Measurements from ENCODE around the gene OR10R2.
"Not testable (repeated sequence)": the region's sequence is repeated elsewhere in the genome, so short reads cannot be mapped to it uniquely, and the experiment has no call there.

OR10R2 gene, protein sequence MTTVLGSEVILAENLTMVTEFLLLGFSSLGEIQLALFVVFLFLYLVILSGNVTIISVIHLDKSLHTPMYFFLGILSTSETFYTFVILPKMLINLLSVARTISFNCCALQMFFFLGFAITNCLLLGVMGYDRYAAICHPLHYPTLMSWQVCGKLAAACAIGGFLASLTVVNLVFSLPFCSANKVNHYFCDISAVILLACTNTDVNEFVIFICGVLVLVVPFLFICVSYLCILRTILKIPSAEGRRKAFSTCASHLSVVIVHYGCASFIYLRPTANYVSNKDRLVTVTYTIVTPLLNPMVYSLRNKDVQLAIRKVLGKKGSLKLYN

DNA sequence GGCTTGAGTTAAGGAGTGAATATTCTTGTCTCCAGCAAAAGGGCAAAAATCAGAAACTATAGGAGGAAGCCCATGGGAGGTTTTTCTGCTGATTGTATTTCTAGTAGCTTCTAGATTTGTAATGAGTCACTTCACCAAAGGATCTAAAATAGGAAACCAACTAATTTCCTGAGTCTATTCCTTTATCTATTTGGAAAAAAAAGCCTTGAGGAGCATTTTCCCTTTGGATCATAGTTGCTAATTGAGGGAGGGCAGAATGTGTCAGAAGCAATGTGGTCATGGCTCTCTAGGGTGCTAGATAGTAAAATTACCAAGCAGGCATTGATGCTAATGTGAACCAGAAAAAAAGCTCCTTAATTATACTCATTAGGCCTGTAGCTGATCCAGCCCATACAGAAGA, at the start of gene OR10R2:
TSS of gene OR10R2 (plus strand) at position 301 of the 400 bp plus-strand sequence. CDS start 106 bp downstream, outside the sequence.
- DNase-seq, result no peak

DNA sequence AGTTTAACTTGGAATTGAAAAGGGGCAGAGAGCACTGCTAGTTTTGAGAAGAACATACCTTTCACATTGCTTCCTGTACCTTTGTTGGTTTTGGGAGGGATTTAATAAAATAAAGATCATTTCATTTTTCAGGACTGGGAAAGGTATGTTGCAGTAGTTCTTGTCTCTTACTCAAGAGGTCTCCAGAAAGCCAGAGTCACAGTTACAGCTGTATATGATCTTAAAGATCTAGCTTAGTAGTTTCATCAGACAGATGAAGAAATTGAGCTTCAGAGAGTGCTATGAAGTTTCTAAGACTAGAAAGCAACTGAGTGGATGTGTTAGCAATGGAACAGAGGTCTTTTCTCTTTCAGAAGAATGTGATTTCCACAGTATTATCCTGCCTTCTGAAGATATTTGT, 47.0 kb upstream of the OR10R2 start:
- no peak for DNase-seq

DNA sequence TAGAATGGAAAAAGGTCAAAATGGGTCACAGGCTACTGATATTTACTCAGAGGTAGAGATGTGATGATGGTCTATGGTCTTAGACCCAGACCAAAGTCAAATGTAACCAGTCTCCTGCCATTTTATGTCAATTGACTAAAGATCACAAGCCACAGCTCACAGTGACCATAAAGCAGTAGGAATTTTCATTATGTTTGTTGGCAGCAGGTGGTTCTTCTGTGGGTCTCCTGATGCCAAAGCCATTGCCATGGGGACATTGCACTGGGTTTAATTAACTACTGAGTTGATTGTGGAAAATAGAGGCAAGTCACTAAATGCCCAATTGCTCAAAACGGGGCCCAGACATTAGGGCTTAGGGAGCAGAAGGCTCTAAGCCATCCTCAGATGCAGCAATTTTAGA, 45.9 kb upstream of the OR10R2 start, which contains the start of gene OR10K2:
TSS of gene OR10K2 (minus strand) at position 101 of the 400 bp plus-strand sequence. CDS start 5,371 bp downstream, outside the sequence.
- no peak for DNase-seq

DNA sequence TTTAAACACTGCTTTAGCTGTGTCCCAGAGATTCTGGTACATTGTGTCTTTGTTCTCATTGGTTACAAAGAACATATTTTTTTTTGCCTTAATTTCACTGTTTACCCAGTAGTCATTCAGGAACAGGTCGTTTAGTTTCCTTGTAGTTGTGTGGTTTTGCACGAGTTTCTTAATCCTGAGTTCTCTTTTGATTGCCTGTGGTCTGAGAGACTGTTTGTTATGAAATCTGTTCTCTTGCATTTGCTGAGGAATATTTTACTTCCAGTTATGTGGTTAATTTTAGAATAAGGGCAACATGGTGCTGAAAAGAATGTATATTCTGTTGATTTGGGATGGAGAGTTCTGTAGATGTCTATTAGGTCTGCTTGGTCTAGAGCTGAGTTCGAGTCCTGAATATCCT, 41.9 kb upstream of the OR10R2 start:
- DNase-seq, result not testable (repeated sequence)

DNA sequence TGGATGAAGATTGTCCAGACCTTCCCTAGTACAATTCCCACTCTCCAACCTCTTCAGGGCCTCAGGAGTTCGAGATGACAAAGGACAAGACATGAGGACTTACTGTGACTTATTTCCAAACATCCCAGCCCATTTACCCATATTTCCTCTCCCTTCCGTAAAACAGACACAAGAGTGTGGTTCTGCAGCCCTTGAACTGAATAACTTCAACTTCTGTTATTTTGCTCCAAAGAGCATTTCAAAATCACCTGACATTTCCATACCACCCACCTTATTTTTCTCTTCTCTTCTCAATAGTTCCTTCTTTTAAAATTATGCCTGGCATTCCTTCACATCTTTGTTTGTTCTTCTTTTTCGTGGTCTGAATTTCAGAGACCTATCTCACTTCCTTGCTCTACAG, 37.3 kb upstream of the OR10R2 start:
- DNase-seq, result no peak

DNA sequence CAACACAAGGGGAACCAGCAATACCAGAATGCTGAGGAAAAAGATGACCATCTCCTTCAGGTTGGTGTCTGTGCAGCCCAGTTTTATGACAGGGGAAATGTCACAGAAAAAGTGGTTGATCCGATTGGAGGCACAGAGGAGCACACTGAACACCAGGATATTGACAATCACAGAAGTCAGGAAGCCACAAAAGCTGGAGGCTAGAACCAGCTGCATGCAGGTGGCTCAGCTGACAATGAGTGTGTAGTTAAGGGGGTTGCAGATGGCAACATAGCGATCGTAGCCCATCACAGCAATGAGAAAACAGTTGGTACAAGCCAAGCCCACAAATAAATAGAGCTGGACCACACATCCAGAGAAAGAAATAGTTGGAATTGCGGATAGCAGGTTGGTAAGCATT, 26.6 kb upstream of the OR10R2 start:
- no peak for DNase-seq

DNA sequence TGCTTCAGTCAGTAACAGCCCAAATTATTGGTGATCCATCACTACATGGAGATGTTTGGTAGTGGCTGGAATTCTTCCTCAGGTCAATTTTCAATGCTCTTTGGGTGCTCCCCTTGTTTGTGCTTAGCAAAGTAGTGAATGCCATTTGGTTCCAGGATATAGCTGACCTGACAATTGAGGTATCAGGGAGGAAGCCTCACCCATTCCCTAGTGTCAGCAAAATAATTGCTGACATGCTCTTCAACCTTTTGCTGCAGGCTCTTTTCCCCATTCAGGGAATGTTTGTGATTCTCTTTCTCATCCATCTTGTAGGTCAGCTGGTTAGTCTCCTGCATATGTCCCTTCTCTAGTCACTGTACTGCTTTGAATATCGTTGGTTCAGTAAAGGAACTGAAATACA, 17.5 kb upstream of the OR10R2 start:
- no peak for DNase-seq

DNA sequence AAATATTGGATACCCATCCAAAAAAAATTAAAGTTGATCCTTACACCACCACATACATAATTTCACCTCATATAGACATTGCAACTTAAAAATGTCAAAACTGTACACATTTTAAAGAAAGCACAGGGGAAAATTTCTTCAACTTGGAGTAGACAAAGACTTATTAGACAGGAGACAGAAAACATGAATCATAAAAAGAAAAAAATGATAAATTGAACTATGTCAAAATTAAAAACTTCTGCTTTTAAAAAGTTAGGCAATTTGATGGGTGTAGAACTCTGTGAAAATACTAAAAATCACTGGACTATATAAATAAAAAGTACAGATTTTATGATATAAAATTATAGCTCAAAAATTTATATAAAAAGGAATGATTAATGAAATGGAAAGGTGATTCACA, 14.8 kb upstream of the OR10R2 start:
- DNase-seq, result no peak

DNA sequence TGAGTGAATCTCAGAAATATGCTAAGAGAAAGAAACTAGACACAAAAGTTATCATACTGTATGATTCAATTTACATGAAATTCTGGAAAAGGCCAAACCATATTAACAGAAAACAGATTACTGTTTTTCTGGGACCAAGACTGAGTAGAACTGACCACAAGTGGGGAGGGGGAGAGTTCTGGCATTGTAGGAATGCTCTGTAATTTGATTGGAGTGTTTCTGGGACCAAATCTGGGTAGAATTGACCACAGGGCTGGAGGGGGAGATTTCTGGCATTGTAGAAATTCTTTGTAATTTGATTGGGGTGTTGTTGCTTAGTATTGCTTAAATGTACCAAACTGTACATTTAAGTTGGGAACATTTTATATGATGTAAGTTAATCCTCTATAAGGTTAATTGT, 13.8 kb upstream of the OR10R2 start:
- no peak for DNase-seq

DNA sequence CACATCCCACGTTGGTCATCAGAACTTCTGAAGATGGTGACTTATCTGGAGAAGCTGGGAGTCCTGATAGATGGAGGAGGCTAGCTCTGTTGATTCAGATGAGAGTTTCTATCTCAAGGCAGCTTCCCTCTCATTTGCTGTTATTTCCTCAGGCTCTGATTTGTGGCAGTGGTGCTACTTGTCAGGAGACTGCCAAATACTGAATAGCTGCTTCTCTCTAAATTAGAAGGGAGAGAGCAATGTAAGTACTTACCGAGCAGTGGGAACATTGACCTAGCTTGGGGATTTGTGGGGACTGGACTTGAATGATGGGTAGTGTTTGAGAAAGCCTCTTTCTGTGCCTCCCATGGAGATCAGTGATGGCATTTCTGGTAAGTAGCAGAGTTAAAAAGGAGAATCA, 10.5 kb upstream of the OR10R2 start, which contains the start of gene OR10K1:
TSS of gene OR10K1 (plus strand) at position 301 of the 400 bp plus-strand sequence. CDS start 3,728 bp downstream, outside the sequence.
- no peak for DNase-seq

DNA sequence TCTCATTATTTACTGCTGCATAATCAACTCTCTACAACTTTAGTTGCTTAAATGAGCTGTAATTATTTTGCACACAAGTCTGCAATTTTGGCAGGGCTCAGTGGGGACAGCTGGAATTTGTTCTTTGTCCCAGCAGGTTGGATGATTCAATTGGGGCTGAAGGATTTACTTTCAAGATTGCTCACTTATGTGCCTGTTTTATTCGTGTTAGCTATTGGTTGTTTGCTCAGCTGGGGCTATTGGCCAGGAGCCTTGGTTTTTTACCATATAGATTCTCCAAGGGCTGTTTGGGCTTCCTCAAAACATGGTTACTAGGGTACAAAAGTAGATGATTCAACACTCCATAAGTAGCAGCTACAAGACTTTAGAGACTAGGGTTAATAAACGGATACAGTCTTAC, 13.4 kb downstream of the OR10R2 start:
- no peak for DNase-seq

DNA sequence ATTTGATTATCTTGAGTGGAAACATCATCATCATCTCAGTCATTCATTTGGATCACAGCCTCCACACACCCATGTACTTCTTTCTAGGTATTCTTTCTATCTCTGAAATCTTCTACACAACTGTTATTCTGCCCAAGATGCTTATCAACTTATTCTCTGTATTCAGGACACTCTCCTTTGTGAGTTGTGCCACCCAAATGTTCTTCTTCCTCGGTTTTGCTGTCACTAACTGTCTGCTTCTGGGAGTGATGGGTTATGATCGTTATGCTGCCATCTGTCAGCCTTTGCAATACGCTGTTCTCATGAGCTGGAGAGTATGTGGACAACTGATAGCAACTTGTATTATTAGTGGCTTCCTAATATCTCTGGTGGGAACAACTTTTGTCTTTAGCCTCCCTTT, 19.3 kb downstream of the OR10R2 start:
- no peak for DNase-seq

DNA sequence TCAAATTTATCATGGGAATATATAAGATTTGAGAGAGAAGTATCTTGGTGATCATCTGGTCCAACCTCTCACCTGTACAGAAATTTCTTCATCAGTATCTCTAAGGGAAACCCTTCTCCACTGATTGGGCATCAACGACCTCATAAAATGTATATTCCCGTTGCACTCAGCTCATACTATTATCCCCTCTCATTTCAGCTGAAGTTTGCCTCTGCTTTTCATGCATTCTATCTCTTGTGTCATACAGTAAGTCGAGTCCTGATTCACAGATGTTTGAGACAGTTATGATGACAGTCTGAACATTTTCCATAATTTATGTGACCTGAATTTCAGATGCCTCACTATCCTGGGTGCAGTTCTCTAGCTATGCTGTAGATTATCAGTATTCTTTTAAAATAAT, 21.0 kb downstream of the OR10R2 start:
- no peak for DNase-seq

DNA sequence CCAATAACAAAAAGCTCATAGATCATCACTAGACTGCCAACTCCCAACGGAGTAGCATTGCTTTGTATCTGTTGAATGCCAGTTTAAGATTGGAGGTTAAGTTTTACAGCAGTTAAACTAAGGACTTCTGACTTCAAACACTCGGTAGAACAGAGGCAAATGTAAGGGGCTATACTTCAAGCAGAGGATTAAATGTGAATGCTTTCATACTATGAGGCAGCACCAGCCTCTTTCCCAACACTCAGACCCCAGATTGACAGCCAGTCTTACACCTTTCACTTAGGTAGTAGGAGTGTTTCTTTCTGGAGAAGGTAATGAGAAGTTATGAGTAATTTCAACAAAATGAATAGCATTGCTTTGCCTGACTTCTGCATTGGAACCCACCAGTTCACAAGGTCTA, 22.8 kb downstream of the OR10R2 start:
- no peak for DNase-seq

DNA sequence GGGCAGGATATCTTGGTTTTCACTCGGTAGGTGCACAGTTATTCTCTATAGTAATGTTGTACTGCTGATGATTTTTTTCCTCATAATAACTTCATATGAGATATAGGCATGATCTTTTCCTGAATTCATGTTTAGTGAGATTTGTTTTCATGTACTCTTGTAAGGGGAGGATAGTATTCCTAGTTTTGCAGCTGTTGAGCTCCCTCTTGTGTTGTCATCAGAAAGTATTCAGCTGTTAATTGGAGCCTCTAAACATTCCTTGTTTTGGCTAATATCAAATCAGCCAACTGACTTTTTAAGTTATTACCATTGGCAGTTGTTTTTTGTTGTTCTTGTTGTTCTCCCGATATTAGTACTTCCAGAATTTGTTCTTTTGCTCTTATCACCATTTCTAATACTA, 24.4 kb downstream of the OR10R2 start:
- no peak for DNase-seq

DNA sequence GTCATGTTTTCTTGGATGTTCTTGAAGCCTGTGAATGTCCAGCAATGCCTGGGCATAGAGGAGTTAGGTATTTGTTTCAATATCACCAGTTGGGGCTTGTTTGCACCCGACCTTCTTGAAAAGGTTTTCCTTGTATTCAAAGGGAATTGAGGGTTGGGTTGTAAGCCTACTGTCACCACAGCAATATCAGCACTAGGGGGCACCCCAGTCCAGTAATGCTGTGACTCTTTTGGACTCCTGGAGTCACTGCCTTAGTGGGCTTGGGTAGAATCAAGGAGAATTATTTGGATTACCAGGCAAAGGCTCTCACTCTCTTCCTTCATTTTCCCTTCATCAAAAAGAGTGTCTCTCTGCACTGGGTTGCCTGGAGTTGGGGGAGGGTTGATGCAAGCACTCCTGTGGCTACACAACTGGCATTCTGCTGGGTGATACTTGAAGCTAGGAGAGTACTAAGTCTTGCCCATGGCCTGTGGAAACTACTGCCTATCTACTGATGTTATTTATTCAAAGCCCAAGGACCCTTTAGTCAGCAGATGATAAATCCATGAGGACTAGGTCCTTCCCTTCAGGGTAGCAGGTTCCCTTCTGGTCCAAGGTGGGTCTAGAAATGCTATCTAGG, 34.5 kb downstream of the OR10R2 start:
- DNase-seq, result peak; percentile 42

DNA sequence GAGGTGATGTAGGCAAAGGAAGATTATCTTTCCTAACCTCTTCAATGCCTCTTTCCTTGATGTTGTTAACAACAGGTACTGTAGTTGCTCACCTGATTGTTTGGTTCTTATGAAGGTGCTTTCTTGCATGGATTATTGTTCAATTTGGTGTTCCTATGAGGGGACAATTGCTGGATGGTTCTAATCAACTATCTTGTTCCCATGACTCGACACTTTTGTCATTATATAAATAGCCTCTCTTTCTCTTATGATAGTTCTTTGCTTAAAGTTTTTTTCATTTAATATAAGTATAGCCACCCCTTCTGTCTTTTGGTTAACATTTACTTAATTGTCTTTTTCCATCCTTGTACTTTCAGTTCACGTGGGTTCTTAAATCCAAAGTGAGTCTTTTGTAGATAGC, 35.5 kb downstream of the OR10R2 start:
- DNase-seq, result no peak

DNA sequence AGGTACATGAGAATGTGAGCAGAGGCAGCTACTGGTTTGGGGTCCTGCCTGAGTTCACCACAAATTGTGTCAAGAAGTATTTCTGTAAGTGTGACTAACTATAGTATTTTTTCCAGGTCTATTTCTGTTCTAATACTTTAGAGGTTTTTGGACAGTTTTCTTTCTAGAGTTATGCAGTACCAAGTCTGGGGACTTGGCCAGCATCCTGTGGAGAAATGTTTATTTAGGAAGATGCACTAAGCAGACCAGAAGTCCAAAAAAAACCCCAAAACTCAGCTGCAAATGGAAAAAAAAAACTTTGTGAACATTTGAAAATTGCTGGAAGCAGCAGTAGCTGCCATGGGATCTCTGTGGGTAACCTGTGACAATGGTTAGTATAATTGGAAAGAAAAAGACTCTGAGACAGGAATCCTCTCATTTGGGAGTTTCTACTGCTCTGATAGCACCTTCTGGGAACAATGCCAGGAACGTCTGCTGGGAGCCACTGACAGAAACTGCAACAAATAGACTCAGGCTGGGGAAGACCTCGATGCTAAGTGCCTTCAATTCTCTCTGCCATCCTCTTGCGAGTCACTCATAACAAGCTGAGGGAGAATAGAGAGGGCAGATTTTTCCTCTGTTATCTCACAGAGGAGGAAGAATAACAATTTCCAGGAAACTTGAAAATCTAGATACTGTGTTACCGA, 37.6 kb downstream of the OR10R2 start:
- DNase-seq, result no peak

DNA sequence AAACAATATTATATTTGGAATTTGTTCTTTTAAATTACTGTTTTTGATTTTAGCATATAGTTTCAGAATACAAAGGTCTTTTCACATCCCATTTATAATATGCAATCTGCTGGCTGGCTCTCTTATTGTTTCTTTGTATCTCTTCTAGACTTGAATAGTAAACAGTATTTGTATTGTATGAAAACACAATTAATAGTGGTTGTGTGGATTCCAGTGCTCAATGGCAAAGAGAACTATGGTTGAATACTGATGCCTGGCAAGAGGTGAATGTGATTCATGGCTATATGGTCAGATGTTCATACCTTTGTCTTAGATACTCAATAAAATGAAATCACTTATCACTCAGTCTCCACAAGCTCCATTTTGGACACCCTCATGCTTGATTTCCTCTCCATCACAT, 44.9 kb downstream of the OR10R2 start:
- no peak for DNase-seq

DNA sequence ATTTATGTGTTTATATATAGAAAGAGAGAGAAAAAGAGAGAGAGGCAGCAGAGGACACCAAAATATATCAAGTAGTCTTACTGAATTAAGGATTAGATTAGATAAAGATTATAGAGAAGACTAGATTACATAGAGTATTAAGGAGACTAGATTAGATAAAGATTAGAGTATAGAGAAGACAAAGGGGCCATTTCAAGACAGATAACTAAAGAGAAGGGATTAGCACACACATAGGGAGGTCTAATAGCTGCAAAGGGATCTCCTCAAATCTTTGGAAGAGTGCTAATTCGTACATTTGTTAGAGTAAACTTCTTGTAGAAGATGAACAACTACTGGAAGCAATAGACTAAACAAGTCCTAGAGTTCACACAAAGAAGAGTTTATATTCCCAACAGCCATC, 48.0 kb downstream of the OR10R2 start:
- no peak for DNase-seq

DNA sequence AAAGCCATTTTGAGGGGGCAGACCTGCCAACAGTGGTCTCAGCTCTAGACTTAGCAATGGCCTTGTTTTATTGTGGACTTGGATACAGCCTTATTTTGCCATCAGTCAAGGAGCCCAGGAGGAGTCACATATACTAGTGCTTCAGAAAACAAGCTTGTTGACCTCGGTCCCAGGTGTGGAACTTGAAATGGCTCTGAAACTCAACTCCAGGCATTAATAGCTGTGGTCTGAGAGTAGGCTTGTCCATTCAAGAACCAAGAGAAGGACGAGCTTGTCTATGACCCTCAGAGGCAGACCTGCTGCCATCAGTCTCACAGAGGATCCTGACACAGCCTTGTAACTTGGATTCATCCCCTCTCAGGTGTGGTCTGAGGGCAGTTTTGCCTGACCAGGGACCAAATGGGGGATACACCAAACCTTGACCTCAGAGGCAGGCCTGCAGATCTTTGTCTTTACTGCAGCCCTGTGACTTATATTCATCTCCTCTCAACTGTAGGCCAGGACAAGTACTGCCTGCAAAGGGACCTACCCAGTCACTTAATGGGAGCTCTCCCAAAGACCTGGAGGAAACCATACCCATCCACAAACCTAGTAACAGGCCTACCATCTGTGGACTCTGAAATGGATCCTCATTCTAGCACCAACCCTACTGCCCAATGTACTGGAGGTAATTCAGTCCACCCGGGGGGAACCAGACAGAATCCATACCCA, 49.1 kb downstream of the OR10R2 start:
- DNase-seq, result no peak

DNA sequence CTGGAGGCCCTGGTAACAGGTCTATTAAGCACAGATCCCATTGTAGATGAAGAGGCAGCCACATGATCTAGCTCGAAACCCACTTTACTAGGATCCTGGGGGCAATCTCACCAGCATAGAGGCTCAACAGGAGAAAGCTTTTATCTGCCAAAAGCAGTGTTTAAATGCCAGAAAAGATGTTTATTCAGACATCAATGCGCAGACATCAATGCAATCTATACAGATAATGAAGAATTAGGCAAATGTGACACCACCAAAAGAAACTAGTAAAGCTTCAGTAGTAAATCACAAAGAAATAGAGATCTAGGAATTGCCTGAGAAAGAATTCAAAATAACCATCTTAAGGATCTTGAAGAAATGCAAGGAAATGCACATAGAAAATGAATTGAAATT, 49.6 kb downstream of the OR10R2 start:
- no peak for DNase-seq

DNA sequence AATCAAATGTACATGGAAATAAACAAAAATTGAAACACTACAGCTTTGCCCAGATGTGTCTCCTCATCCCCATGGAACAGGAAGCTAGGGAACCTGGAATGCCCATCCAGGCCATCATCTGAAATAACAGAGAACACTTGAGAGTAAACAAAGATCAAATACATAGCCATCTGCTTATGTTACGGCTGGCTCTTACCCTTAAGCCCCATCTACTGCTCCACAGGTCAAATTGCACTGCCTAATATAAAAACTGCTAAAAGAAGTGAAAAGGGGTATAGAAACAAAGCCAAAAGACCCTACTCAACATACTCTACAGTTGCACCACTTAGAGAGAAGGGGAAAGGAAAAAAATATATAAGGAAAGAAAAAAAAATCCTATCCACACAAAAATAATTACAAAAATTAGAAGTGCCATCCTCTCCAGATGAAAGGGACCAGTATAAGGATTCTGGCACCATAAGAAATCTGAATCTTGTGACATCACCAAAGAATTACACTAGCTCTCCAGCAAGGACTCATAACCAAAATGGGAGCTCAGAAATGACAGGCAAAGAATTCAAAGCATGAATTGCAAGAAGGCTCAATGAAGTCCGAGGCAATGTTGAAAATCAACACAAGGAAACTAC, 55.3 kb downstream of the OR10R2 start:
- no peak for DNase-seq

All from CD4-positive, alpha-beta T cell treated with Interleukin-15 for 1 hour (primary cell).